ENCODE results near the gene PBRM1. TPM values are rescaled to one million over a fixed set of nuclear protein-coding genes. Genes with fewer than 3 reads are reported as not detected.

Gene PBRM1
- total and polyA plus RNA-seq, 2 experiments from 2014 or later = 42.6 to 60.3 TPM

DNA sequence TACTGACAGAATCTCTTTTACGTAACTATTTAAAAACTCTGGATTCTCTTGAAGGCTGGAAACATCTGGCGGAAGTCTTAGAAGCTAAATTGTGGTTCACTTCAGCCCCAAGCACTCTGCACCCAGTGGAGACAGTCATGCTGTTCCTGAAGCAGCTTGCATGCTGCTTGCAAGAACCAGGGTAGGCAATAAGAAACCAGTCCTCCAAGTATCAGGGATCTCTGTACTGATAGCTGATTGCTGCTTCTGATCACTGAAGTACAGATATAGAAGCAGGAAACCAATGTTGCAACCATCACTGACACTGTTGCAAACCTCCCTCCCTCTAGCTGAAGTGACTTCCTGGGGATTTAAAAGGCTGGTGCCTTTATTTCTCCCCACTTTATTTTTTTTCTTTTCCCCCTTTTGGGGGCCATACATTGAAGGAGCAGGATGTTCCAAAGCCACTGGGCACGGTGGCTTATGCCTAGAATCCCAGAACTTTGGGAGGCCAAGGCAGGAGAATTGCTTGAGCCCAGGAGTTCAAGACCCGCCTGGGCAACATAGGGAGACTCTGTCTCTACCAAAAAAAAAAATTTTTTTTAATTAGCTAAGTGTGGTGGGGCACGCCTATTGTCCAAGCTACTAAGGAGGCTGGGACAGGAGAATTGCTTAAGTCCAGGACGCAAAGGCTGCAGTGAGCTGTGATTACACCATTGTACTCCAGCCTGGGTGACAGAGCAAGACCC, 35.5 kb upstream of the PBRM1 start:
- no peaks in the 10 kb centered on the region for H3K36me3 ChIP-seq (ENCODE audit: low read depth)
- DNase-seq = no peak
- H3K9me3 ChIP-seq (ENCODE audit: low read depth) = no peaks in the 10 kb centered on the region
- H3K9ac ChIP-seq = no peak overlapping the region
- no peak overlapping the region for H3K4me3 ChIP-seq
- no peaks in the 10 kb centered on the region for H3K79me2 ChIP-seq (ENCODE audit: insufficient read depth)
- H3K27me3 ChIP-seq (replicated peaks; ENCODE audit: insufficient read depth) = no peaks in the 10 kb centered on the region
- in situ Hi-C loops (cut with MboI) = no loop called here
- 94 to 95% methylated on average over 6 of the region's 6 CpGs for WGBS, 2 experiments (ENCODE audit: low coverage in 1 of 2, low lambda C conversion rate in 2 of 2, missing lambda C conversion rate in 2 of 2)
- H3K9me2 ChIP-seq (ENCODE audit: insufficient read depth) = no peaks in the 10 kb centered on the region
- no peaks in the 10 kb centered on the region for H4K20me1 ChIP-seq (ENCODE audit: insufficient read depth)
- H3K4me2 ChIP-seq (ENCODE audit: unreplicated experiment) = no peak overlapping the region
- no peak overlapping the region for H2AFZ ChIP-seq
- H3K27ac ChIP-seq = no peak overlapping the region
- H3K4me1 ChIP-seq (ENCODE audit: insufficient read depth) = no peaks in the 10 kb centered on the region
- no peaks in the 10 kb centered on the region for H3F3A ChIP-seq (ENCODE audit: insufficient read depth)
- TF ChIP-seq EZH2 (IDR thresholded peaks at IDR 0.05; ENCODE audit: insufficient read depth, poor library complexity, severe bottlenecking) (no peak), EZH2phosphoT487 (IDR thresholded peaks at IDR 0.05; ENCODE audit: insufficient read depth, low read depth) (no peak)

DNA sequence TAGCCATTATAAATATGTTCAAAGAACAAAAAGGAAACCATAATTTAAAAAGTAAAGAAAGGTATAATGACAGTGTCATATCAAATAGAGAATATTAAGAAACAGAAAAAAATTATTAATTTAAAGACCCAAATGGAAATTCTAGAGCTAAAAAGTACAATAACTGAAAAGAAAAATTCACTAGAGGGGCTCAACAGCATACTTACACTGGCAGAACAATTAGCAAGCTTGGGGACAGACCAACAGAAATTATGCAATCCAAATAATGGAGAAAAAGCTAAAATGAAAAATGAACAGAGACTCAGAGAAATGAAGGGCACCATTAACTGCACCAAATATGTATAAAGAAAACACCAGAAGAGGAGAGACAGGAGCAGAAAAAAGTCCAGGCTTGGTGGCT, 33.9 kb upstream of the PBRM1 start:
- no peaks in the 10 kb centered on the region for H3F3A ChIP-seq (ENCODE audit: insufficient read depth)
- no peak overlapping the region for H3K27ac ChIP-seq
- no peaks in the 10 kb centered on the region for H3K9me2 ChIP-seq (ENCODE audit: insufficient read depth)
- no peaks in the 10 kb centered on the region for H3K36me3 ChIP-seq (ENCODE audit: low read depth)
- H2AFZ ChIP-seq = no peak overlapping the region
- TF ChIP-seq EZH2phosphoT487 (IDR thresholded peaks at IDR 0.05; ENCODE audit: insufficient read depth, low read depth) (no peak), EZH2 (IDR thresholded peaks at IDR 0.05; ENCODE audit: insufficient read depth, poor library complexity, severe bottlenecking) (no peak)
- H4K20me1 ChIP-seq (ENCODE audit: insufficient read depth) = no peaks in the 10 kb centered on the region
- no peaks in the 10 kb centered on the region for H3K4me1 ChIP-seq (ENCODE audit: insufficient read depth)
- H3K27me3 ChIP-seq (replicated peaks; ENCODE audit: insufficient read depth) = no peaks in the 10 kb centered on the region
- no peak for DNase-seq
- H3K79me2 ChIP-seq (ENCODE audit: insufficient read depth) = no peaks in the 10 kb centered on the region
- in situ Hi-C loops (cut with MboI) = no loop called here
- H3K9me3 ChIP-seq (ENCODE audit: low read depth) = no peaks in the 10 kb centered on the region
- no peak overlapping the region for H3K4me3 ChIP-seq
- no peak overlapping the region for H3K4me2 ChIP-seq (ENCODE audit: unreplicated experiment)
- H3K9ac ChIP-seq = no peak overlapping the region

- Histone ChIP-seq H3K4me1 (ENCODE audit: insufficient read depth) (no peaks in the 10 kb centered on the region), H3K79me2 (ENCODE audit: insufficient read depth) (no peaks in the 10 kb centered on the region), H3K9me3 (ENCODE audit: low read depth) (no peaks in the 10 kb centered on the region), H3K27me3 (replicated peaks; ENCODE audit: insufficient read depth) (no peaks in the 10 kb centered on the region), H3K4me3 (no peak overlapping the region), H4K20me1 (ENCODE audit: insufficient read depth) (no peaks in the 10 kb centered on the region), H3K36me3 (ENCODE audit: low read depth) (0 out of 2 replicates have a peak, but pooled peaks cover 9% of the 10 kb centered on the region), H3K4me2 (ENCODE audit: unreplicated experiment) (no peak overlapping the region), H3K27ac (no peak overlapping the region), H3K9ac (no peak overlapping the region), H2AFZ (no peak overlapping the region), H3F3A (ENCODE audit: insufficient read depth) (peaks cover 5% of the 10 kb centered on the region; the same call in 1 of the 2 replicates), H3K9me2 (ENCODE audit: insufficient read depth) (no peaks in the 10 kb centered on the region)
- in situ Hi-C loops (cut with MboI) = no loop called here
- TF ChIP-seq EZH2 (IDR thresholded peaks at IDR 0.05; ENCODE audit: insufficient read depth, poor library complexity, severe bottlenecking) = no peak
- TF ChIP-seq EZH2phosphoT487 (IDR thresholded peaks at IDR 0.05; ENCODE audit: insufficient read depth, low read depth) = no peak
- 82 to 88% methylated on average over 11 of the region's 11 CpGs for WGBS, 2 experiments (ENCODE audit: low coverage in 1 of 2, low lambda C conversion rate in 2 of 2, missing lambda C conversion rate in 2 of 2)
- no peak for DNase-seq
Observed at GRCh38 chr3:52715714-52716305, 30.1 kb upstream of the PBRM1 start.

DNA sequence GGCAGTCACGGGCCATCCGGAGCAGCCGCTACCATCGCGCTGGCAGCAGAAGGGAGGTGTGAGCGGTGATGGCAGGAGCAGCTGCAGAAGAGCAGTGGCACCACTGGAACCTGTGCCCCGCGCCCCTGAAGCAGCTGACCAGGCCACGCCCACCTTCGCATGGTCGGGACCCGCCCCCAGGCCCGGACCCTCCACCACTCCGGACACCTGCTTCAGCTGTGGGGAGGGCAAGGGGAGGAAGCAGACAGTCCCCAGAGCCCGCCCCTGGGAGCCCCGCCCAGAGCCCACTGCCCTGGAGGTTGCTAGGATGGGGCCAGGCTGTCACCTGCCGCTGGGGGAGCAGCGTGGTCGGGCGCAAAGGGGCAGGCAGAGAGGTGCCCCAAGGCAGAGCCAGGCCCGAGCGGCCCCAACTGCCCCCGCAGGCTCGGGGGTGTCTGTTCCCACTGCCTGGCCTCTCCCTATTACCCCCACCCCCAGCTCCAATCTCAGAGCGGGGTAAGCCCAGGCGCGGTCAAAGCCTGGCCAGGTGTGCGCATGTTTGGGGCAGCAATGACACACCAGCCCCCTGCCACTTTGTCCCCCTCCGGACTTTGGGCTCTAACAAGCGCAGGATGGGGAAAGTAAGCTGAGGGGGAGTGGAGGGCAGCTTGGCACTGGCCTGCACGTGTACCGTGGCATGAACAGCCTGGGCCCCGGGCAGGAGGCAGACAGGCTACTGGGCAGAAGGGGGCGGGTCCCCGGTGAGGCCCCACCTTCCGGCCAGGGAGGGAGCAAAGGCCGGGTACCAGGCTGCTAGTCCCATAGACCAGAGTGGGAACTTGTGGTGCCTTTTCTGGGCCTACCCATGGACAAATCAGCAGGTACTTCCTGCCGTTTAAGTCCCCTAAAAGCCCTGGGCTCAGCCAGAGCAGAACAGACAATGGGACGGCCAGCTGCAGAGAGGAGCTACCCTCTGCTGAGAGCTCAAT, 28.9 kb upstream of the PBRM1 start:
- H3K9me3 ChIP-seq (ENCODE audit: low read depth) = no peaks in the 10 kb centered on the region
- no peak overlapping the region for H3K4me2 ChIP-seq (ENCODE audit: unreplicated experiment)
- peaks cover 15% of the 10 kb centered on the region for H3F3A ChIP-seq (ENCODE audit: insufficient read depth)
- H4K20me1 ChIP-seq (ENCODE audit: insufficient read depth) = no peaks in the 10 kb centered on the region
- 0 out of 2 replicates have a peak, but pooled peaks cover 9% of the 10 kb centered on the region for H3K36me3 ChIP-seq (ENCODE audit: low read depth)
- no peak overlapping the region for H3K4me3 ChIP-seq
- in situ Hi-C loops (cut with MboI) = no loop called here
- no peak for TF ChIP-seq EZH2phosphoT487 (IDR thresholded peaks at IDR 0.05; ENCODE audit: insufficient read depth, low read depth)
- TF ChIP-seq EZH2 (IDR thresholded peaks at IDR 0.05; ENCODE audit: insufficient read depth, poor library complexity, severe bottlenecking) = no peak
- H2AFZ ChIP-seq = no peak overlapping the region
- H3K27me3 ChIP-seq (replicated peaks; ENCODE audit: insufficient read depth) = no peaks in the 10 kb centered on the region
- no peak overlapping the region for H3K9ac ChIP-seq
- no peaks in the 10 kb centered on the region for H3K9me2 ChIP-seq (ENCODE audit: insufficient read depth)
- H3K4me1 ChIP-seq (ENCODE audit: insufficient read depth) = no peaks in the 10 kb centered on the region
- no peak overlapping the region for H3K27ac ChIP-seq
- 55 to 60% methylated on average over 27 to 32 of the region's 39 CpGs for WGBS, 2 experiments (ENCODE audit: low coverage in 1 of 2, low lambda C conversion rate in 2 of 2, missing lambda C conversion rate in 2 of 2)
- DNase-seq = no peak
- no peaks in the 10 kb centered on the region for H3K79me2 ChIP-seq (ENCODE audit: insufficient read depth)

Measured in GM23248 (cell line).